ENCODE data around the gene ATXN7L1.

Gene ATXN7L1

DNA sequence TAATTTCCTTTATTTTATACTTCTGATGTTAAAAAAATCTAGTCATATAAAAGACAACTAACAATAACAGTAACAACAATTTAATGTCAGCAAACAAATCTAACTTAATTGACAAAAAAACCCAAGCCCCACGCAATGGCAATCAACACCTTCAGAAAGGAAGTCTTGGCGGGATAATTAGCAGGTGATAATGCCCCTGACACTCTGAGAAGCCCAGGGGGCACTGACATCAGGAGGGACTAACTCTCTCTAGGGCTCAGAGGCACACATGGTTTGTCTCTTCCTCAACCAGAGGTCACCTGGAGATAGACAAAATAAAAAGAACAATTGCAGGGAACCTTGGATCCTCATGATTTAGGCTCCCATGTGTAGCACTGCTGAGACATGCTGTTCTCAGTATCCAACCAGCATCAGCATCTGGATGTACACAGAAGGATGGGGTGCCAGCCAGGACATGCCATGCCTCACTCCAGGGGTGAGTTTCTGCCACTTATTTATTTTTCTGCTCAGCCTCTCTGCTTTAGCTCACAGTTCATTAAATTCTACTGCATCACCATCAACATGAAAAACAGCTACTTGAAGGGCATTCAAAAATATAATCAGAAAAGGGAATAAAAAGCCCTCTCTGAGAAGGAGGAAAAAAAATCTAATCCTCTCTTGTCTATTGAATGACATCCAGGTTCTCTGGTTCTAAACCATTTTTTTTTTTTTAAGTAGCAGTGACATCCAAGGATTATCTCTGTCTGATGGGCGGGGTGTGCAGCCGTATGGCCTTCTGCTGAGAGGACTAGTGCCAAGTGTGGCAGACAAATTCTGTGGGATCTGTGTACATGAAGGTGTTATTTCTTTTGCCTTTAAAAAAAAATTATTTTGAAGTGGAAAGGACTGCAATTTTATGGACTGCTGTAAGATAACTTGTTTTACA lies 96.3 kb downstream of the ATXN7L1 start:
- DNase-seq (ENCODE audit: low read depth, low spot score) = no peak

DNA sequence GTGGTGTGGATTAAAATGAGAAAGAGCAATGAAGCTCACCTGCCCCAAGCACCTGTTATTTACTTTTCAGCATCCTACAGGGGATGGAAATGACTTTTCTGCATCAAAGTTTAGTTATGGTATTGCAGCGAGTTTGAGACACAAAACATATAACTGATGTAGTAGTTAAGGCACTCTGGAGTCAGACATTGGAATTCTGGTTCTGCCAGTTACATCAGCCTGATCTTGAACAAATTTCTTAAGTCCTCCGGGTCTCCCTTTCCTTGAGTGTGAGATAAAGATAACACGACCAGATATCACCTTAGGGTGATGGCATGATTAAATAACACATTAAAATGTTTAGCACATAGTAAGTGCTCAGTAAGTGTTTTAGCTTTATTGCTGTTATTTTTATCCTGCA lies 97.4 kb downstream of the ATXN7L1 start:
- no peak for DNase-seq (ENCODE audit: low read depth, low spot score)

DNA sequence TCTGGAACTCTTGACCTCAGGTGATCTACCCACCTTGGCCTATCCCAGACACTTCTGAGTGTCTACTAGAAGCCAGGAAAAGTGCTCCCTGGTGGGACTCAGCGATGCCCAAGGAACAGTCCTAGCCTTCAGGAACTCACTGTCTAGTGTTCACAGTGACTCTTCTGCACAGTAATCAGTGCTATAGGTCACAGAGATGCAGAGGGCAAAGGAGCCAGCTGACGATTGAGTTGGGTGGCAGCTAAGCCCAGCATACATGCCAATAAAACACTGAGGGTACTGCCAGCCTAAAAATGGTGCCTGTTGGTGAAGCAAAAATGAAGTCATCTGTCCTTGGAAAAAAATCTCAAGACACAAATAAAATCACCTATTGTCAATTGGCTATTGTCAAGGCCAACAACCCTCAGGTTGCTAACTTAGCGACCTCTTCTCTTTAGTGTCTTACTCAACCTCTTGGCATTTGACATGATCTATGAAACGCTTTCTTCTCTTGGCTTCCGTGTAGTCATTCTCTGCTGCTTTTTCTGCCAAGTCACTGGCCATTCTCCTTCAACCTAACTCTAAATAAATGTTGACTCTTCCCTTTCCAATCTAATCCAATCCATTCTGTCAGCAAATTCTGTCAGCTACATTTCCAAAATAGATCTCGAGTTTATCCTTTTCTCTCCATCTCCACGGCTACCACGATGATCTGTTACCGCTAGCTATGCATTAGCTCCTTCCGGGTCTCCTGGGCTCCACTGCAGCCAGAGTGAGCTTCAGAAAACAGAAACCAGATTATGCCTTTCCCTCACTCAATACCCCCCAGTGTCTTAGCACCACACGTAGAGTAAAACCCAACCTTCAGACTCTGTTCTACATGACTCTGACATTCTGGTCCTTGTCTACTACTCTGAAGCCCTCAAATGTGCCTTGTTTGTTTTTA lies 99.2 kb downstream of the ATXN7L1 start:
- DNase-seq (ENCODE audit: low read depth, low spot score) = no peak

GRCh38 chr7:105776068-105776790 lies 100.2 kb downstream of the ATXN7L1 start:
- peak; percentile 99 for DNase-seq (ENCODE audit: low read depth, low spot score)

DNA sequence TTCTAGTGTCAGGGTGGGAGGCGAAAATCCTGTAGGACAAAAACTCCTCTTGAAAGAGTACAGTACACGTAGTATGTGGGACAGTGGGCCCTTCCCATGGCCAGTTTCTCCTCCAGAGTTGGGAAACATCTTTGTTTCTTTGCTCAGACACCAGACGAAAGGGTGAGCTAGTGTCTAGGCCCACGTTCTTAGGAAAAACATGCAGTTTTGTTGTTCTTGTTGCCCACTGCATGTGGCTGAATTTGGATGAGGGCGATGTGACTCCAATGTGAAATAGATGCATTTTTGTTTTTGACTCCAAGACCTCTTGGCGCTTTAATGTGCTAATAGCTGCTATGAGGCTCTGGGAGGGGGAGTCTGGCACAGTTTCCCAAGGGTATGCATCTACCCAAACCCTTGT lies 100.8 kb downstream of the ATXN7L1 start:
- DNase-seq (ENCODE audit: low read depth, low spot score) = no peak

GRCh38 chr7:105773030-105773460 lies 103.4 kb downstream of the ATXN7L1 start:
- DNase-seq (ENCODE audit: low read depth, low spot score) = peak; percentile 52

DNA sequence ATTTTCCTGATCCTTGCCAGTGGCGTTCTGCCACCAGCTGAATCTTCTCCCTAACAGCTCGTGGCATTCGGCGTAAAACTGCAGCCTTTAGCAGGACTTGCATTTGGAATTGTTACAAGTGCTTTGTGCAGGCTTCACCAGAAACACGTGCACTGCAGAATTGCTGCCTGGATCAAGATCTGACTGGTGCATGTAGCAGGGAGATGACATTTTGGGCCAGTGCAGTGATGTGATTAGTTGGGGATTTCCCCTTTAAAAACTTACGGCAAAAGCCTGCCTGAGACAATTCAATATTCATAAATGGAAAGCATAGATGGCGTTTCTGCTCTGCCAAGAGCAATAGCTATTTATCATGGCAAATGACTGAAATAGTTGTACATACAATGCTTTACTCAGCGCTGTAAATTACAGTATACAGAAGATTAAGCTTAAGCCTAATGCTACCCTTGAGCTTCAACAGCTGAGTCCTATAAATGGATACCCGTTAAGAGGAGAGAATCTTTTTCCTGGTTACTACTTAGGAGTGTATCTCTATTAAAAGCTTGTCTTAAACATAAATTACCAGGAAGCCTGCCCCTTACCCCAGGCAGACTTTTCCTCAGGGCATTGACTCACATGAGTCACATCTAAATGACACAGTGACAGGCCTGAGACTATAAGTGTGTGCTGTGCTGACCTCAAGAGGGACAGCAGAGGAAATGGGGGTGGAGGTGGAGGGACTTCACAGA lies 106.3 kb downstream of the ATXN7L1 start:
- no peak for DNase-seq (ENCODE audit: low read depth, low spot score)

GRCh38 chr7:105768898-105769507 lies 107.4 kb downstream of the ATXN7L1 start:
- no peak for DNase-seq (ENCODE audit: low read depth, low spot score)

DNA sequence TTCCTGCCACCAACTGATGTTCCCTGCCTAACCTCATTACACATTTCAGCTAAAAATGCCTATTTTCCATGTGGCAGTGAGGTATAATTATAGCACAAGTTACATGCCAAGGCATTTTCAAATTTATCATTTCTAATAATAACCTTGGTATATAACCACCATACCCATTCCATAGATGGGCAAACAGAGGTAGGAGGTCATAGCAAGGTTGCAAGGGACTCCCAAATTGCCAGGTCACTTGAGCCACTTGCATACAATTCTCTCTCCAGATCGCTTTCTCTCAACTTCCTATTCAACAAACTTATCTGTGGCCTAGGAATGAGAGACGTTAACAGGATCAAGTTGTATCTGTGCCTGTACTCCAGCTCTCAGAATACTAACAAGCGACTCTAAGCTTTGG lies 108.3 kb downstream of the ATXN7L1 start:
- DNase-seq (ENCODE audit: low read depth, low spot score) = no peak

DNA sequence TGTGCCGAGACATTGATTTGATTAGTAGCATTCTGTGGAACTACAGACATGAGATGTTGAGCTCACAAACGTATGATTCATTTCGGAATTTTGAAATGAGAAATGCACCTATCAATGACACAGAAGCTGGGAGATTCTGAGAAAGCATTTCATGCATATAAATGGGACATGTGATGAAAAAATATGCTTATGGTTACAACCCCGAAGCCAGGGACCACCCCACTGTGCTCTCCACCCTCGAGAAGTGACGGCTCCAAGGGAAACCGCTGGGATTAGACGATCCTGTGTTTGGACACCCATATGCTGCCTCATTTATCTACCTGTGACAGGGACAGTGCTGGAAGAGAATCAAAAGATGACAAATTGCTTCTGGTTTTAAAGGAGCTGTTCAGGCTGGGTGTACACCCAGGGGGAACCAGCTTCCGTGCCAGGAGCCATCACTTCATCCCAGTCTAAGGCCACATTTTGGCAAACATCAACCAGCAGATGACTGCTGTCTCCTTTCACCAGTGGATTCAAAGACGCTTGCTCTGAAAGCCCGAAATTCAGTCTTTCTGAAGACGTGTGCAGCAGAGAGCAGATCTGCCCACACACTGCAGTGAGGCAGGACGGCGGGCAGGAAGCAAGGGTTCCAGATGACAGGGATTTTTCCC lies 109.9 kb downstream of the ATXN7L1 start:
- no peak for DNase-seq (ENCODE audit: low read depth, low spot score)

GRCh38 chr7:105765846-105766245 lies 110.6 kb downstream of the ATXN7L1 start:
- DNase-seq (ENCODE audit: low read depth, low spot score) = no peak

GRCh38 chr7:105764506-105764905 lies 111.9 kb downstream of the ATXN7L1 start:
- DNase-seq (ENCODE audit: low read depth, low spot score) = no peak

DNA sequence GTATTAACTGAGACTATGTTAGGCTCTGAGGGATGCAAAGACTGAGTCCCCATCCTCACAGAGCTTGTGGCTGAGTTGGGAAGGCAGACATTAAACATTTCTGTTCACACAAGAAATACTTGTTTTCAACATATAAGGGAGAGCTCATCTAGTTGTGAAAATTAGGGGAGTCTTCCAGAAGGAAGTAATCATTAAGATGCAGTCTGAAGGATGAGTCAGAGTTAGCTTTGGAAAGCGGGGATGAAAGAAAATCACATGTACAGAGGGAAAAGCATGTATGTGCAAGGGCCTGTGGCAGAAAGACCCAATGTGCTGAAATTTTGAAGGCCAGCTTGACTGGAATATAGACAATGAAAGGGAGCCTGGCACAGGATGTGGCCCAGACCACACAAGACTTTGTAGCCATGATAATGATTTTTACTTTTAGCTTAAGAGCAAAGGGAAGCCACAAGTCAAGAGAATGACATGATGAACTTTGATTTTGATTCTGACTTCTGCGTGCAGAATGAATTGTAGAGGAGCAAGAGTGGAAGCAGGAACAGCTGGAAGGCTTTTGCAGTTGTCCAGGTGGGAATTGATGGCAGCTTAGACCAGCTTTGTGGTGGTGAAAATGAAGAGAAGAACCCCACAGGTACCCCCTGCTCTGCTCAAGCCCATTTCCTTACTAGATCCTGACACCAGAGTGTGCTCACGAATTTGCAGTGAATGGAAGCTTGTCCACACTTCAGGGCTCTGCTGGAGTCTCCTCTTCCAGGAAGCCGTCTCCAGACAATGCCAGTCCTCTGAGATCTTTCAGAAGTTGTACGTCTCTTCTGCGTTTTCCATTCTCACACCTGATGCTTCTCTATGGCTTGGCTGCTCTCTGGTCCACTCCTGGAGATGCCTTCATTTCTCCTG lies 115.6 kb downstream of the ATXN7L1 start:
- no peak for DNase-seq (ENCODE audit: low read depth, low spot score)

GRCh38 chr7:105759670-105760550 lies 116.5 kb downstream of the ATXN7L1 start:
- peak; percentile 77 for DNase-seq (ENCODE audit: low read depth, low spot score)

DNA sequence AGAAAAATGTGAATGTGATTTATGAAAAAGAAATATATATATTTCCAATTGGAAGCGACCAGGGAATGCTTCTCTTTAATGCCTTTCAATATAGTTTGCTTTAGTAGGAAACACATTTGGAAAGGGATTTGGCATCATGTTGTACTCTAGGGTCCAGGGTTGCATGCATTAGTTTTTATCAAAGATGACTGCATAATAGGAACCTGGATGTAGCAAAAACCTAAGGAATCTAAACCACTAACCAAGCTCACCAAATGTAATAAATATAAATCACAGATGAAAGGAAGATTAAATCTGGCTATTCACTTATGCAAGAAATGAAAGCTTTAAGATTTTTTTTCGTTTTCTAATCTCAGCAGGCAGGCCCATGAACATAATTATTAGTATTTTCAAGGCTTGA lies 120.0 kb downstream of the ATXN7L1 start:
- DNase-seq (ENCODE audit: low read depth, low spot score) = no peak

DNA sequence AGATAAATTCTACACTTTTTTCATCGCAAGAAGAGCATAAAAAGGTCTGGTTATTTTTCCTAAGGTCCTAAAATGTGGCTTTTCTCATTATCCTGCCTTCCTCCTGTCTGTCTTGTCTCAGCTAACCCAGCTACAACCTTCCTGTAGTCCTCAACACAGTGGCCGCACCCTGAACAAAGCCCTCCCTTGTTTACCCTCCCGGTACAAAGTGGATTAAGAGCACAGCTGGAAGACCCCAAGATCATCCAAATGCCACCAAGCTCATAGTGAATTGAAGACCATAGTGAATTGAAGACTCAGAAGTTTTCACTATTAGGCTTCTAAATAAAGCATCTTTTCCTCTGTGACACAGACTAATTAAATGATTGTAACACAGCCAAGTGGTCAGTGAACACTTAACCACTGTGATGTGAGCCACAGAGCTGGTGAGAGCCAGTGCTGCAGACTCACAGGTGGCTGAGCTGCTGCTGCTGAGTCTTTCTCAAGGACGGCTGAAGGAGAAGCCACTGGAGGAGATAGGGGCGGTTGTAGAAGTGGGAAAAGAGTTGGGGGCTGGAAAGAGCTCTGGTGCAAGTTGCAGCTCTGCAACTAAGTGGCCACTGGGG lies 123.6 kb downstream of the ATXN7L1 start:
- DNase-seq (ENCODE audit: low read depth, low spot score) = no peak

GRCh38 chr7:105751054-105751453 lies 125.3 kb downstream of the ATXN7L1 start:
- DNase-seq (ENCODE audit: low read depth, low spot score) = no peak

DNA sequence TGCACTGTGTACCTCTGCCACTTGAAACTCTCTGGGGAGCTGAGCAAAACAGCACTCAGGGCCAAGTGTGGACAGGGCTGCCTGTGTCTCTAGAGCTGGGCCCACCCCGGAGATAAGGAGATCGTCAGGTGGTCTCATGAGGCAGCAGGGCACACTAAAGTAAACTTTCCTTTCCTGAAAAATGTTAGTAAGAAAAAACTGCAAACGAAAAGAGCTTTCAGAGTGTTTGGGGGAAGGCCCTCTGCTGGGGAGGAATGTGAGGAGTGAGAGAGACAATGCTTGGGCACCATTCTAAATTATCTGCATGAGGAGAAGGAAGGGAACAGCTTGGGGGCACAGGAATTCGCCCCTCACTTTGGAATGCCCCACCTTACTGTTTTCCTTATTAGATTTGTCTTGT lies 127.7 kb downstream of the ATXN7L1 start:
- no peak for DNase-seq (ENCODE audit: low read depth, low spot score)
